Measurements from ENCODE around the gene CELSR1. TPM values are rescaled to one million over a fixed set of nuclear protein-coding genes. Genes with fewer than 3 reads are reported as not detected.

The CELSR1 gene
- total RNA-seq, 1 experiment from 2014 or later, result 14.2 TPM

GRCh38 chr22:46508491-46508999 lies 28.9 kb downstream of the CELSR1 start:
- POLR2A ChIA-PET (ENCODE audit: unreplicated experiment), result no interaction called here
- Histone ChIP-seq H3K9ac (ENCODE audit: low read length) (no peak overlapping the region), H4K20me1 (ENCODE audit: low read length) (no peaks in the 10 kb centered on the region), H3K9me2 (replicated peaks; ENCODE audit: low read length) (no peaks in the 10 kb centered on the region), H3K27me3 (ENCODE audit: low read length) (no peaks in the 10 kb centered on the region), H3K79me2 (ENCODE audit: low read length) (0 out of 2 replicates have a peak, but pooled peaks cover 2% of the 10 kb centered on the region), H3K36me3 (ENCODE audit: low read depth, low read length) (no peaks in the 10 kb centered on the region), H3K9me3 (ENCODE audit: low read length) (no peaks in the 10 kb centered on the region), H3K27ac (ENCODE audit: low read length) (no peak overlapping the region), H3K4me2 (ENCODE audit: low read length) (no peak overlapping the region), H3K4me3 (ENCODE audit: low read length) (no peak overlapping the region), H3F3A (ENCODE audit: low read length, unreplicated experiment) (no peaks in the 10 kb centered on the region), H2AFZ (ENCODE audit: low read length) (no peak overlapping the region), H3K4me1 (ENCODE audit: insufficient read depth, low read length) (no peaks in the 10 kb centered on the region)
- CTCF ChIA-PET, result no interaction called here
- no TSS peak for BruUV-seq (replicated peaks)
- intact Hi-C loops (cut with micrococcal nuclease), result no loop called here
- TF ChIP-seq EZH2 (IDR thresholded peaks at IDR 0.05; ENCODE audit: low read length, unreplicated experiment) (no peak), EZH2phosphoT487 (IDR thresholded peaks at IDR 0.05; ENCODE audit: borderline replicate concordance, low read length) (no peak), CTCF (conservative IDR thresholded peaks at IDR 0.05; ENCODE audit: low read depth, low read length) (no peak)
- DNase-seq, result no peak
- ATAC-seq, result no peak

GRCh38 chr22:46507451-46508425 lies 29.7 kb downstream of the CELSR1 start:
- Histone ChIP-seq H3F3A (ENCODE audit: low read length, unreplicated experiment) (no peaks in the 10 kb centered on the region), H3K79me2 (ENCODE audit: low read length) (0 out of 2 replicates have a peak, but pooled peaks cover 6% of the 10 kb centered on the region), H2AFZ (ENCODE audit: low read length) (no peak overlapping the region), H3K4me3 (ENCODE audit: low read length) (no peak overlapping the region), H3K4me1 (ENCODE audit: insufficient read depth, low read length) (peaks cover 2% of the 10 kb centered on the region; the same call in 1 of the 2 replicates), H3K27ac (ENCODE audit: low read length) (no peak overlapping the region), H4K20me1 (ENCODE audit: low read length) (no peaks in the 10 kb centered on the region), H3K27me3 (ENCODE audit: low read length) (no peaks in the 10 kb centered on the region), H3K9me2 (replicated peaks; ENCODE audit: low read length) (no peaks in the 10 kb centered on the region), H3K9ac (ENCODE audit: low read length) (no peak overlapping the region), H3K4me2 (ENCODE audit: low read length) (no peak overlapping the region), H3K9me3 (ENCODE audit: low read length) (no peaks in the 10 kb centered on the region), H3K36me3 (ENCODE audit: low read depth, low read length) (no peaks in the 10 kb centered on the region)
- TF ChIP-seq EZH2 (IDR thresholded peaks at IDR 0.05; ENCODE audit: low read length, unreplicated experiment), result no peak
- TF ChIP-seq EZH2phosphoT487 (IDR thresholded peaks at IDR 0.05; ENCODE audit: borderline replicate concordance, low read length), result no peak
- TF ChIP-seq CTCF (conservative IDR thresholded peaks at IDR 0.05; ENCODE audit: low read depth, low read length), result no peak
- ChIA-PET CTCF (no interaction called here), POLR2A (ENCODE audit: unreplicated experiment) (no interaction called here)
- no peak for DNase-seq
- no peak for ATAC-seq
- intact Hi-C loops (cut with micrococcal nuclease), result no loop called here
- no TSS peak for BruUV-seq (replicated peaks)

- DNase-seq (no peak), ATAC-seq (no peak)
- ChIA-PET CTCF (no interaction called here), POLR2A (ENCODE audit: unreplicated experiment) (no interaction called here)
- Histone ChIP-seq H3K4me3 (ENCODE audit: low read length) (no peak overlapping the region), H4K20me1 (ENCODE audit: low read length) (no peaks in the 10 kb centered on the region), H3K4me2 (ENCODE audit: low read length) (no peak overlapping the region), H3K9me2 (replicated peaks; ENCODE audit: low read length) (no peaks in the 10 kb centered on the region), H3K79me2 (ENCODE audit: low read length) (peaks cover 6% of the 10 kb centered on the region; the same call in 1 of the 2 replicates), H3K9ac (ENCODE audit: low read length) (no peak overlapping the region), H3K9me3 (ENCODE audit: low read length) (no peaks in the 10 kb centered on the region), H3K36me3 (ENCODE audit: low read depth, low read length) (no peaks in the 10 kb centered on the region), H3F3A (ENCODE audit: low read length, unreplicated experiment) (peaks cover 3% of the 10 kb centered on the region), H3K4me1 (ENCODE audit: insufficient read depth, low read length) (peaks cover 19% of the 10 kb centered on the region), H3K27ac (ENCODE audit: low read length) (no peak overlapping the region), H3K27me3 (ENCODE audit: low read length) (no peaks in the 10 kb centered on the region), H2AFZ (ENCODE audit: low read length) (no peak overlapping the region)
- no TSS peak for BruUV-seq (replicated peaks)
- TF ChIP-seq CTCF (conservative IDR thresholded peaks at IDR 0.05; ENCODE audit: low read depth, low read length) (no peak), EZH2 (IDR thresholded peaks at IDR 0.05; ENCODE audit: low read length, unreplicated experiment) (no peak), EZH2phosphoT487 (IDR thresholded peaks at IDR 0.05; ENCODE audit: borderline replicate concordance, low read length) (no peak)
- intact Hi-C loops (cut with micrococcal nuclease), result no loop called here
Observed at GRCh38 chr22:46504584-46504983, 32.8 kb downstream of the CELSR1 start.

Measured in PC-3 (cell line).